HEK293 (cell line): ENCODE data around the gene ACSM4.

ENCODE experiments used
- CTCF ChIP-seq: fragments of 450-650 bp; formaldehyde crosslinking; IDR thresholded peaks from 2 replicates; pipeline ENCODE4 v1.5.1; 2016; ENCODE audit warnings: missing biosample characterization, missing genetic modification characterization
- YY1 ChIP-seq: fragments of 450-650 bp; formaldehyde crosslinking; IDR thresholded peaks from 2 replicates; pipeline ENCODE4 v1.5.1; 2018; ENCODE audit warnings: missing biosample characterization, missing genetic modification characterization
- ZNF274 ChIP-seq, 2 experiments: fragments of 200-500 bp in 1 of 2; fragments of 450-650 bp in 1 of 2; sonication (Bioruptor generic) in 1 of 2; formaldehyde crosslinking in 1 of 2; IDR thresholded peaks; 2 replicates each; pipeline versions ENCODE4 v1.5.1 to v1.6.1; 2014 to 2016; ENCODE audit warnings: borderline replicate concordance in 1 of 2, inconsistent platforms in 1 of 2, low read length in 1 of 2, missing biosample characterization in 1 of 2, missing genetic modification characterization in 1 of 2

GRCh38 chr12:7265251-7265650 is 38.6 kb upstream of the ACSM4 start:
- TF ChIP-seq YY1 (tag by site-specific recombination): no peak
- TF ChIP-seq CTCF (tag by site-specific recombination): no peak
- no peak for TF ChIP-seq ZNF274 (IDR thresholded peaks at IDR 0.05; ENCODE audit: low read length)
- TF ChIP-seq ZNF274 (tag by site-specific recombination; IDR thresholded peaks at IDR 0.05; ENCODE audit: borderline replicate concordance): no peak
